GM19372 (cell line): ENCODE data around the gene ADAMTS20.
"Not testable (repeated sequence)": the region's sequence is repeated elsewhere in the genome, so short reads cannot be mapped to it uniquely, and the experiment has no call there.

Source experiments
- ATAC-seq: cut with Tn5 transposase; IDR thresholded peaks from one replicate; pipeline ENCODE4 v1.9.1; 2021; ENCODE audit warnings: mild to moderate bottlenecking, low read depth, moderate library complexity; ENCODE audit not compliant: unreplicated experiment

ADAMTS20 gene

GRCh38 chr12:43551971-43552559 is at the start of gene ADAMTS20:
TSS of gene ADAMTS20 (minus strand) at chr12:43552203. CDS start at chr12:43551921, 282 bp downstream.
- ATAC-seq, result no peak

DNA sequence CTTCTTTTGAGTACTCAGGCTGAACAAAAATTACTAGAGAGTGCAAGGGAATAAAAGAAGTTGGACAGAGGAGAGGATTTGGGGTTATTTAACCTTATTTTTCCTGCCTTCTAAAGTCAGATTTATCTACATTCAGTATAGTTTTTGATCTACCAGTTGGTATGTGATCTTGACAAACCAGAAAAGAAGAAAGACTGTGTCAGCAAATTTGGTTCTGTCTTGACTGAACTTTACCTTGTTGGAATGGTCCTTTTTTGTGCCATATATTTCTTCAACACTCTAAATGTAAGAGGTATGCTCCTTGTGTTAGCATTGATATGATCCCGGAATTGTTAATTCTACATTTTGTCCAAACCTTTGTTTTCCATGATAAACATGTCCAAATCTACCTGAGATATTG is 47.7 kb upstream of the ADAMTS20 start:
- ATAC-seq, result no peak

GRCh38 chr12:43599066-43599465 is 47.1 kb upstream of the ADAMTS20 start:
- ATAC-seq, result no peak

DNA sequence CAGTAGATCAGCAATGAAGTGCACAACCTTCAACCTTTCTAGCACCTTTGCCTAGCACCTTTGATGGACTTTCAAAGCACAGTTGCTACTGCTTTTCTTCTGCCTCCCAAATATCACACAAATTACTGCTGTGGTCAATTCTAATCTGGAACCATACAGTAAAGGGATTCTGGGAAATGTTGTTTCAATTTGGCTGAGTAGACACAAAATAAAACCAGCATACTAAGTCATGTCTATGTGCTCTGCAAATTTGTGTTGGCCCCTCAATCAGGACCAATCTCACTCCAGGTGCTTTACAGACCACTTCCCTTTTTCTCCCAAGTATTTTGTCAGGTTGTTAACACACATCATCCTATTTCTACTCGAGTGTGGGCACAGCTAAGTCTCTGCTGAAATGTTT is 38.3 kb upstream of the ADAMTS20 start:
- no peak for ATAC-seq

- no peak for ATAC-seq
Measured at GRCh38 chr12:43586646-43587245, 34.7 kb upstream of the ADAMTS20 start.

GRCh38 chr12:43585676-43586075 is 33.7 kb upstream of the ADAMTS20 start:
- no peak for ATAC-seq

- ATAC-seq, result no peak
Measured at GRCh38 chr12:43580601-43581000, 28.6 kb upstream of the ADAMTS20 start.

DNA sequence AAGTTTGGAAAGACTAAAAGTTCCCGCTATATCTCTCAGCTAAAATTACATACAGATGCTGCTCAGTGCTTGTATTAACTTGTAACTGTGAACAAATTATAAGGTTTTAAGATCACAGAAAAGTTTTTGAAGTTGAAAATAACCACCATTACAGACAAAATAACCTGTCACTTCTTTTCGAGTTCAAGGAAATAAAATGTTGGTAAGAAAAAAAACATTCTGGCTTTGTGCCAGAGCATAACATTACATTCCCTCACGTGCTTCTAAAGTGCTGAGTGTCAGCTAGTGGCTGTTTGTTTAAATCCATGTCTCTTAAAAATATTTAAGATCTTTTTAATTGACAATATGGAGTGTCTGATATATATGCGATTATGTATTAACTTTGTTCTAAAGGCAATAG is 27.2 kb upstream of the ADAMTS20 start:
- no peak for ATAC-seq

DNA sequence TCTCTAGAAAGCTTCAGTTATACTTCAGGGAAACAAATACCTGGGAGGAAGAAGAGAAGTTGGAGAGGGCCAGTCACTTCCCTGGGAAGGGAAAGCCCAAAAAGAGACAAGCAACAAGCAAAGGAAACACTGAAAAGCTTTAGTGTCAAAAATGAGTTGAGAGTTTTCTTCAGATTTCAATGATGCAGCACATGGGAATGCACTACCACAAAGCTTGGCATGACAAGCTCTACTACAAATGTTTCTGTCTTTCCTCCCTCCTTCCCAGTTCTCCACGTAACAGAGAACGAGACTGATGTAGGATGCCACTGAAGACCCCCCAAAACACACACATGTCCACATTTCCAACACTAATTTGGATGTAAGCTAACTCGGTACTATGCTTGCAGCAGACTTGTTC is 26.8 kb upstream of the ADAMTS20 start:
- no peak for ATAC-seq

GRCh38 chr12:43577381-43577780 is 25.4 kb upstream of the ADAMTS20 start:
- ATAC-seq, result no peak

- no peak for ATAC-seq
Measured at GRCh38 chr12:43576162-43576561, 24.2 kb upstream of the ADAMTS20 start.

- no peak for ATAC-seq
Measured at GRCh38 chr12:43571885-43572284, 19.9 kb upstream of the ADAMTS20 start.

DNA sequence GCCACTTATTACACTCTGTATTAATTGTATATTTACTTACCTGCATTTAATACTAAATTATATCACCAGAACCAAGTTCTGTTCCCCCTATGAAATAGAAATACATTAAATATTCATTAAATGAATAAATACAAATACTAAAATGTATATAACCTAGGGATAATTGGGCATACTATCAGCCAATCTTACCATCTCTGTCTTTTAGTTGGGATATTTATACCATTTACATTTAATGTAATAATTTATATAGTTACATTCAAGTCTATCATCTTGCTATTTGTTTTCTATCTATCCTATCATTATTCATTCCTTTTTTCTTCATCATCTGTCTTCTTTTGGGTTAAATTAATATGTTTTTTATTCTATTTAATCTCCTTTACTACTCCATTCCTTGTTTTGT is 4.1 kb upstream of the ADAMTS20 start:
- no peak for ATAC-seq

- ATAC-seq, result no peak
Measured at GRCh38 chr12:43551279-43551970, 578 bp downstream of the ADAMTS20 start.

DNA sequence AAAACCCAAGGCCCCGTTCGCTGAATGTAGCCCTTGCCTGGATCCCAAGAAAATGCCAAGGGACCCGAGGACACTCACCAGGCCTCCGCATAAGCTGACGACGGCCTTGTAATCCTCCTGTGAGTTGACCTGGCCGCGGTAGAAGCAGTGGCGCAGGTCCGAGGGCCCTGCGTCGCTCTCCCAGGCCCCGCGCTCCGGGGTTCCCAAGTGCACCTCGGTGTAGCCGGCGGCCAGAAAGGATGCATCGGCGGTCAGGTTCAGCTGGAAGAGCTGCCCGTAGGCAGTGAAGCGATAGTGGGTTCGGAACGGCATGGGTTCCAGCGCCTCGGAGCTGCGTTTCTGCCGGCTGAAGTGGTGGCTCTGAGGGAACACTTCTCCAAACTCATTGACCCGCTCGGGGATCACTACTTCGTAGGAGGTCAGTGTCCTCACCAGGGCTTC is 1.2 kb downstream of the ADAMTS20 start:
- ATAC-seq, result no peak

DNA sequence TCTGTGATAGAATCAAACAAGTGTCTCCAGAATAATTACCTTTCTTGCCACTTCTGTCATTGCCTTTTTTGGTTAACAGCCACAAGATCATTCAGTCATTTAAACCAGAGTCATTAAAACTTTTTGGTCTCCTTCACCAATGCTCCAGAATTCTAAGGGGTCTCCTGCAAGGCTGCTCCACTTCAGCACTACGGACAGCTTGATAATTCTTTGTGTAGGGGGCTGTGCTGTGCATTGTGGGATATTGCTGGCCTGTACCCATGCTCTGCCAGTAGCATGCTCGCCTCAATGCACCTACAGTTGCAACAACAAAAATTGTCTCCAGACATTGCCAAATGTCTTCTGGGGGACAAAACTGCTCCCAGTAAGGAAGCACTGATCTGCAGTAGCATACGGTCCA is 7.3 kb downstream of the ADAMTS20 start:
- ATAC-seq, result no peak

- ATAC-seq, result no peak
Measured at GRCh38 chr12:43540470-43540869, 11.5 kb downstream of the ADAMTS20 start.

GRCh38 chr12:43537675-43538074 is 14.3 kb downstream of the ADAMTS20 start:
- ATAC-seq, result not testable (repeated sequence)

- no peak for ATAC-seq
Measured at GRCh38 chr12:43516045-43516444, 36.0 kb downstream of the ADAMTS20 start.

DNA sequence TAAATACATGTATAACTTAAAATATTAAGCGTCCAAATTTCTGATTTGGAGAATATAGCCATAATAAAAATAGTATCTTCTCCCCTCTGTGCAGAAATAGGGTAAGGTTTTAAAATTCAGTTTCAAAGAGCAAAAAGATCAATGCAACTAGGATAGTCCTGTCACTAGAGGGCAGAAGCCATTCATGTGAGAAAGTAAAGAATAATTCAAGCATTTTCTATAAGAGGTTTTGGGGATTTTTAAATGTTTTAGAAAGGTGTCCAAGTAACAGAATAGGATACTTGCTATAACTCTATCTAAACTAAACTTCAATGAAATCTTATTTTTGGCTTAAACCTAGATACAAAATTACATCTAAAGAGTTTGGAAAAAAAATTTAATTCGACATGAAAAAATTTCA is 50.3 kb downstream of the ADAMTS20 start:
- no peak for ATAC-seq

- ATAC-seq, result no peak
Measured at GRCh38 chr12:43493261-43493797, 58.7 kb downstream of the ADAMTS20 start.
